ENCODE results near the gene CPS1.

The CPS1 gene

DNA sequence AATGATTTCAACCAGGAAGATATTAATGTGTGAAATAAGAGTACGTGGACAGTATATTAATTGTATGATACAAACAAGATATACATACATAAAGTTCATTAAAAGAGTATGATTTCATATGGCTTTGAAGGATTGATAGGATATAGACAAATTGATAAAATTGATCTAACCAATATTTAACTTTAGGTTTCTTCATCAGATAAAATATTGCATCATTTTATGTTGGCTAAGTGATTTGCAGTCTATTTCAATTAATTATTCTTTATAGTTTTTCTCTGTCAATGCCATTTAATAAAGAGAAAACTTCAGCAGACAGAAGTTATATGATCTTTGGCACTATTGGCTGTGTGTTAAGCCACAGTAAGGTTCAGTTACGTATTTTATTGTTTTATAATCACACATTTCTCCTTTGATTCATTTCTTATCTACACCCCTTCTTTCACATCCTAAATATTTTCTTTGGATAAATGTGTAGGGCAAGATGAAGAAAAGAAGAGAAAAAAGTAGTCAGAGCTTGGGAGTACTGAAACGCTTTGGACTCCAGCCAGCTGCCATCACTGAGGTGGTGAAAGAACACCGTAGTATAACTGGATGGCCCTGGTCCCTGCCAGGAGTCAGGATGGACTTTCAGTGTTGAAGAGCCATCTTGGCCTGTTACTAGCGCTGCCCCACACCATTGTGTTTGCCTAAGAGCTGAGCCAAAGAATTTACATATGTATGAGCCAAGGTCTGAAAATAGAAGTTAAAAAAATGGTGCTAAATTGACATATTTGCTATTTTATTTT, 9.8 kb upstream of the CPS1 start:
- TF ChIP-seq, protein P1, sequence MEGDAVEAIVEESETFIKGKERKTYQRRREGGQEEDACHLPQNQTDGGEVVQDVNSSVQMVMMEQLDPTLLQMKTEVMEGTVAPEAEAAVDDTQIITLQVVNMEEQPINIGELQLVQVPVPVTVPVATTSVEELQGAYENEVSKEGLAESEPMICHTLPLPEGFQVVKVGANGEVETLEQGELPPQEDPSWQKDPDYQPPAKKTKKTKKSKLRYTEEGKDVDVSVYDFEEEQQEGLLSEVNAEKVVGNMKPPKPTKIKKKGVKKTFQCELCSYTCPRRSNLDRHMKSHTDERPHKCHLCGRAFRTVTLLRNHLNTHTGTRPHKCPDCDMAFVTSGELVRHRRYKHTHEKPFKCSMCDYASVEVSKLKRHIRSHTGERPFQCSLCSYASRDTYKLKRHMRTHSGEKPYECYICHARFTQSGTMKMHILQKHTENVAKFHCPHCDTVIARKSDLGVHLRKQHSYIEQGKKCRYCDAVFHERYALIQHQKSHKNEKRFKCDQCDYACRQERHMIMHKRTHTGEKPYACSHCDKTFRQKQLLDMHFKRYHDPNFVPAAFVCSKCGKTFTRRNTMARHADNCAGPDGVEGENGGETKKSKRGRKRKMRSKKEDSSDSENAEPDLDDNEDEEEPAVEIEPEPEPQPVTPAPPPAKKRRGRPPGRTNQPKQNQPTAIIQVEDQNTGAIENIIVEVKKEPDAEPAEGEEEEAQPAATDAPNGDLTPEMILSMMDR (conservative IDR thresholded peaks at IDR 0.05) = no peak
- H3K27ac ChIP-seq = no peak overlapping the region

DNA sequence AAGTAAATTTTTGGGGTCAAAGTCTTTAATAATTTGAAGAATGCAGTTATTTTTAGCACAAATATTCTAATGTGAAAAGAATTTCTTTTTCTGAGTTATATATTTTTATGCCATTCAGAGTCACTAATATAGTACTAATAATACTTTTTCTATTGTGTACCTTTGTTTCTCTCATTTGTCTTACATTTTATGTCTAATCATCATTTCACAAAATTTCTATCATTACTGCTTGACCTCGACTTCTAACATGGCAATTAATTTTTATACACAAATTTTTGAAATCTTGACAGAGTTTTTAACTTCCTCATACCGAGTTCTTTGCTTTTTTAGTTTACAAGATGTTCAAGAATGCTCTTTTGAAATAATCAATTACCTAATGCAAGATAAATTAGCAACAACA, 8.4 kb upstream of the CPS1 start:
- TF ChIP-seq, protein P1 (conservative IDR thresholded peaks at IDR 0.05) = no peak
- no peak overlapping the region for H3K27ac ChIP-seq

DNA sequence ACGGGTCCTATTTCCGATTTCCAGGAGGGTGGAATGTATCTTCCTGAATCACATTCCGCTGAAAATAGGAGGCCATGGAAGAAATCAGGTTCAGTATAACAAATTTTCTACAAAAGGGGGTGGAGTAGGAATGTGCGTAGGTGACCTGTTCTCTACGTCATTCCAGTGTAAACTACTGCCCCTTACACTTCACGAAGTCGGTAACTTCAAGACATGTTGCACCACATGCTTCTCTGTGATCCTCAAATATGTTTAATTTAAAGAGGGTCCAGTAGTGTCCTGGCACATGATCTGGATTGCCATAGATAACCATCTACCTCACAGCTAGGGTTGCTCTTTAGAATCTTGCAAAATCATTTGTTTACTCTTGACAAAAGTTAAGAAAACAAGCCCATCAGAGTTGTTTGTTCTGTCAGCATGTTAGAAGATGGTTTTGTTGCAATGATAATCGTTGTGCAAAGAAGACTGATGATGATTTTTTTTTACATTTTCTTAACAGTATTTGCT, 7.5 kb upstream of the CPS1 start:
- TF ChIP-seq, protein P1 (conservative IDR thresholded peaks at IDR 0.05) = no peak
- no peak overlapping the region for H3K27ac ChIP-seq

DNA sequence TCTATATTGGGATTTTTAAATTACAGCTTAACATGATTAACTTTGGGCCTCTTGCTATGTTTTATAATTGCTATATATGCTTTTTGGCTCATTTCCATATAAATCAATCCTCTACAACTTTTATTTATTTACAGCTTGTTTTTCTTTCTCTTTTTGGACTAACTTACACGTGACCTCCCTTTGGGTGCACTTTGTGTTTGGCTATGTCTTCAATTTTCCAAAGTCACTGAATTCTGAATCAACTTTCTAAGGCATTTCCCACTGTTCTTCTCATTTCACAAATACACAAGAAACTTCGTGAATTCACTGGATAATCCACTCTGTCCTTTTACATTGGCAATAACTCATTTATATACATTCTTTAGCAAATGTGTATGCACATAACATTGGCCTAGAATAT, 5.4 kb upstream of the CPS1 start:
- TF ChIP-seq, protein P1 (conservative IDR thresholded peaks at IDR 0.05) = no peak

GRCh38 chr2:210553373-210553772, 3.0 kb upstream of the CPS1 start:
- TF ChIP-seq, protein P1 (conservative IDR thresholded peaks at IDR 0.05) = no peak
- H3K27ac ChIP-seq = no peak overlapping the region

More for the DNA sequence above, 5.4 kb upstream of the CPS1 start:
- H3K27ac ChIP-seq = no peak overlapping the region

DNA sequence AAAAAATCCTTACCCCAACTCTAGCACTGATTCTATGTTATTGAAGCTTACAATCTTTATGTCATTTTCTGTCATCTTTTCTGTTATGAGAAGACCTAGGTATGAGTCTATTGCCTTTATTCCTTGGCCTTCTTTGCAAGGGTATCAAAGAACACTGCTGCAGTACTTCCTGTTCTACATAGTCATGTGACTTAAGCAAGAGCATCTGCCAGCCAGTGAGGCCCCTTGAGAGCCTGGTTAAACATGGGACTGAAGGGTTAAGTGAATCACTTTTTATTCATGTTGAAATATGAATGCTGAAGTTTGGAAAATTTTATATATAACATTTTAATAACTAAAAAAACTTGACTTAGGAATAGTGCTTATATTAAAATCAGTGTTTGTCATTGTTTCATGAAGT, 844 bp upstream of the CPS1 start:
- no peak overlapping the region for H3K27ac ChIP-seq
- TF ChIP-seq, protein P1 (conservative IDR thresholded peaks at IDR 0.05) = no peak

DNA sequence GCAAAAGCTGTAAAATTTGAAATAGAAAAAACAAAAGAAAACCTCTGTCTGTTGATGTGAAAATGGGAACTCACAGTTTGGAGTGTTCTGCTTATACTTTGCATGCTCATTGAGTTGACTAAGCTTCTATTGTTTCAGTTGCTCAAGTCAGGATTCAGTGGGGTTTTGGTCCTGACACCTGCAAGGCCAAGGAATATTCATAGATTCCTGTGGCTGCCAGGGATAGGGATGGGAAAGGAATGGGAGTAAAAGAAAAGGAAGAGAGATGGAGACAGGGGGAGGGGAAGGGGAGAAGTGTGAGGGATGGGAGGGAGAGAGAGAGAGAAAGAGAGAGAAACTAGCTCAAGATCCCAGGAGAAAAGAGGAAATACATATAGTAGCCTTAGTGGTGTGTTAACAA, 1.3 kb downstream of the CPS1 start:
- TF ChIP-seq, protein P1 (conservative IDR thresholded peaks at IDR 0.05) = no peak
- no peak overlapping the region for H3K27ac ChIP-seq
